HepG2 (cell line): ENCODE results near the gene CRYGS. TPM values are rescaled to one million over a fixed set of nuclear protein-coding genes. Genes with fewer than 3 reads are reported as not detected.

Source experiments
- CBX5 ChIP-seq: sonication (generic); formaldehyde crosslinking; IDR thresholded peaks from 2 replicates; pipeline ENCODE4 v1.4.0; 2020; ENCODE audit warnings: missing genetic modification reagents, borderline replicate concordance
- ERF ChIP-seq: IDR thresholded peaks from 2 replicates; pipeline ENCODE4 v1.6.1; 2018; ENCODE audit warnings: missing biosample characterization, missing genetic modification reagents
- HDAC2 ChIP-seq: sonication (generic); formaldehyde crosslinking; IDR thresholded peaks from 2 replicates; pipeline ENCODE4 v1.4.0; 2020; ENCODE audit warnings: missing genetic modification reagents
- RXRB ChIP-seq: IDR thresholded peaks from 2 replicates; pipeline ENCODE4 v1.6.1; 2016; ENCODE audit warnings: borderline replicate concordance, missing genetic modification reagents, missing compliant biosample characterization
- SAP130 ChIP-seq: IDR thresholded peaks from 2 replicates; pipeline ENCODE4 v1.6.1; 2016; ENCODE audit warnings: low read depth
- SOX6 ChIP-seq, 2 experiments: fragments of 450-650 bp in 1 of 2; sonication (generic) in 1 of 2; formaldehyde crosslinking in 1 of 2; IDR thresholded peaks; 2 replicates each; pipeline versions ENCODE4 v1.4.0 to v1.6.1; 2017 to 2020; ENCODE audit warnings: antibody characterized with exemption in 1 of 2, mild to moderate bottlenecking in 1 of 2, missing genetic modification reagents in 1 of 2
- TBX3 ChIP-seq: fragments of 450-650 bp; IDR thresholded peaks from 2 replicates; pipeline ENCODE4 v1.6.1; 2017; ENCODE audit warnings: antibody characterized with exemption, mild to moderate bottlenecking, inconsistent platforms, borderline replicate concordance
- TFAP4 ChIP-seq: sonication (generic); IDR thresholded peaks from 2 replicates; pipeline ENCODE4 v1.6.1; 2016; ENCODE audit warnings: low read depth, borderline replicate concordance
- XBP1 ChIP-seq: sonication (generic); formaldehyde crosslinking; IDR thresholded peaks from 2 replicates; pipeline ENCODE4 v1.5.0; 2020; ENCODE audit warnings: missing genetic modification reagents
- ZNF205 ChIP-seq: IDR thresholded peaks from 2 replicates; pipeline ENCODE4 v1.6.1; 2018; ENCODE audit warnings: missing biosample characterization, missing genetic modification reagents
- ZNF441 ChIP-seq: sonication (generic); formaldehyde crosslinking; IDR thresholded peaks from 2 replicates; pipeline ENCODE4 v1.7.0; 2021; ENCODE audit warnings: missing genetic modification reagents, borderline replicate concordance
- polyA plus RNA-seq, 8 experiments: library from polyadenylated mRNA; depleted of rRNA in 3 of 8; stranded (reverse) in 7 of 8; unstranded in 1 of 8; fragments of >200 nt; fragmentation: Illumina TruSeq in 4 of 8; extraction: Trizol in 4 of 8; gene quantifications; 2 replicates each; pipeline versions ENCODE4 v1.2.1 to v1.2.3, GENCODE V29; 2011 to 2016; ENCODE audit warnings: low read depth in 4 of 8, missing spikeins in 1 of 8, mixed read lengths in 1 of 8; ENCODE audit not compliant: insufficient read depth in 1 of 8
- total RNA-seq, 5 experiments: library from RNA; depleted of rRNA; stranded (reverse); fragments of >200 nt; fragmentation: Illumina TruSeq; extraction: Trizol; gene quantifications; 2 replicates each; pipeline ENCODE4 v1.2.3, GENCODE V29; 2016; ENCODE audit warnings: low read depth in 1 of 5
- TF ChIP-seq, protein P1 (sequence below): IDR thresholded peaks from 2 replicates; pipeline ENCODE4 v1.6.1; 2012; ENCODE audit warnings: low read length, improper control_type of control experiment
- TF ChIP-seq, protein P2 (sequence below): sonication (generic); formaldehyde crosslinking; IDR thresholded peaks from 2 replicates; pipeline ENCODE4 v1.4.0; 2020; ENCODE audit warnings: low read depth, missing genetic modification reagents

The CRYGS gene
- total and polyA plus RNA-seq, 2 of the 13 experiments (the other 11 are each of a cell fraction or from before 2014, with no cell fraction given), result 2.1 to 6.7 TPM

DNA sequence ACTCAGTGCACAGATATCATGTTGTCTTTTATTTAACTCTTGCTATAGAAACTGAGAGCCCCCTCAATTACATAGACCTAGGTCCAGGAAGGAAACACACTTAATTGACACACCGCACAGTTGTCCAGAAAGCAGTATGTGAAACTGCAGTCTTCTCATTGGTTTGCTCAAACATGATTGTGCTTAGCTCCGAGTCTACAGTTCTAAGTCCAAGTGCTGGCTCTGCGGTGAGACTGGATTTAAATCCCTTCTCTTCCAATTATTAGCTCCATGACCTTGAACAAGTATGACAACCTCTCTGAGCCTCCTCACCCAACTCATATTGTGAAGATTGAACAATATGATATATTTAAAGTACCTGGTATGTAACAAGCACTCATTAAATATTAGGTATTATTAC lies 49.7 kb upstream of the CRYGS start (continued):
- TF ChIP-seq SOX6 (IDR thresholded peaks at IDR 0.05) (no peak), SOX6 (CRISPR knock-in tag; IDR thresholded peaks at IDR 0.05) (peak; percentile 39), XBP1 (CRISPR knock-in tag) (no peak), RXRB (no peak; the same call in none of the 2 replicates), HDAC2 (CRISPR knock-in tag) (peak; percentile 63), TFAP4 (0 out of 2 replicates have a peak, but pooled peaks have one; percentile 2), ZNF441 (CRISPR knock-in tag) (no peak; the same call in 1 of the 2 replicates), ZNF205 (CRISPR knock-in tag) (no peak), CBX5 (CRISPR knock-in tag) (no peak), TBX3 (no peak), ERF (CRISPR knock-in tag) (no peak), SAP130 (CRISPR knock-in tag) (peak; percentile 63)
- TF ChIP-seq, protein P1, sequence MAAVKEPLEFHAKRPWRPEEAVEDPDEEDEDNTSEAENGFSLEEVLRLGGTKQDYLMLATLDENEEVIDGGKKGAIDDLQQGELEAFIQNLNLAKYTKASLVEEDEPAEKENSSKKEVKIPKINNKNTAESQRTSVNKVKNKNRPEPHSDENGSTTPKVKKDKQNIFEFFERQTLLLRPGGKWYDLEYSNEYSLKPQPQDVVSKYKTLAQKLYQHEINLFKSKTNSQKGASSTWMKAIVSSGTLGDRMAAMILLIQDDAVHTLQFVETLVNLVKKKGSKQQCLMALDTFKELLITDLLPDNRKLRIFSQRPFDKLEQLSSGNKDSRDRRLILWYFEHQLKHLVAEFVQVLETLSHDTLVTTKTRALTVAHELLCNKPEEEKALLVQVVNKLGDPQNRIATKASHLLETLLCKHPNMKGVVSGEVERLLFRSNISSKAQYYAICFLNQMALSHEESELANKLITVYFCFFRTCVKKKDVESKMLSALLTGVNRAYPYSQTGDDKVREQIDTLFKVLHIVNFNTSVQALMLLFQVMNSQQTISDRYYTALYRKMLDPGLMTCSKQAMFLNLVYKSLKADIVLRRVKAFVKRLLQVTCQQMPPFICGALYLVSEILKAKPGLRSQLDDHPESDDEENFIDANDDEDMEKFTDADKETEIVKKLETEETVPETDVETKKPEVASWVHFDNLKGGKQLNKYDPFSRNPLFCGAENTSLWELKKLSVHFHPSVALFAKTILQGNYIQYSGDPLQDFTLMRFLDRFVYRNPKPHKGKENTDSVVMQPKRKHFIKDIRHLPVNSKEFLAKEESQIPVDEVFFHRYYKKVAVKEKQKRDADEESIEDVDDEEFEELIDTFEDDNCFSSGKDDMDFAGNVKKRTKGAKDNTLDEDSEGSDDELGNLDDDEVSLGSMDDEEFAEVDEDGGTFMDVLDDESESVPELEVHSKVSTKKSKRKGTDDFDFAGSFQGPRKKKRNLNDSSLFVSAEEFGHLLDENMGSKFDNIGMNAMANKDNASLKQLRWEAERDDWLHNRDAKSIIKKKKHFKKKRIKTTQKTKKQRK, result no peak
- TF ChIP-seq, protein P2, sequence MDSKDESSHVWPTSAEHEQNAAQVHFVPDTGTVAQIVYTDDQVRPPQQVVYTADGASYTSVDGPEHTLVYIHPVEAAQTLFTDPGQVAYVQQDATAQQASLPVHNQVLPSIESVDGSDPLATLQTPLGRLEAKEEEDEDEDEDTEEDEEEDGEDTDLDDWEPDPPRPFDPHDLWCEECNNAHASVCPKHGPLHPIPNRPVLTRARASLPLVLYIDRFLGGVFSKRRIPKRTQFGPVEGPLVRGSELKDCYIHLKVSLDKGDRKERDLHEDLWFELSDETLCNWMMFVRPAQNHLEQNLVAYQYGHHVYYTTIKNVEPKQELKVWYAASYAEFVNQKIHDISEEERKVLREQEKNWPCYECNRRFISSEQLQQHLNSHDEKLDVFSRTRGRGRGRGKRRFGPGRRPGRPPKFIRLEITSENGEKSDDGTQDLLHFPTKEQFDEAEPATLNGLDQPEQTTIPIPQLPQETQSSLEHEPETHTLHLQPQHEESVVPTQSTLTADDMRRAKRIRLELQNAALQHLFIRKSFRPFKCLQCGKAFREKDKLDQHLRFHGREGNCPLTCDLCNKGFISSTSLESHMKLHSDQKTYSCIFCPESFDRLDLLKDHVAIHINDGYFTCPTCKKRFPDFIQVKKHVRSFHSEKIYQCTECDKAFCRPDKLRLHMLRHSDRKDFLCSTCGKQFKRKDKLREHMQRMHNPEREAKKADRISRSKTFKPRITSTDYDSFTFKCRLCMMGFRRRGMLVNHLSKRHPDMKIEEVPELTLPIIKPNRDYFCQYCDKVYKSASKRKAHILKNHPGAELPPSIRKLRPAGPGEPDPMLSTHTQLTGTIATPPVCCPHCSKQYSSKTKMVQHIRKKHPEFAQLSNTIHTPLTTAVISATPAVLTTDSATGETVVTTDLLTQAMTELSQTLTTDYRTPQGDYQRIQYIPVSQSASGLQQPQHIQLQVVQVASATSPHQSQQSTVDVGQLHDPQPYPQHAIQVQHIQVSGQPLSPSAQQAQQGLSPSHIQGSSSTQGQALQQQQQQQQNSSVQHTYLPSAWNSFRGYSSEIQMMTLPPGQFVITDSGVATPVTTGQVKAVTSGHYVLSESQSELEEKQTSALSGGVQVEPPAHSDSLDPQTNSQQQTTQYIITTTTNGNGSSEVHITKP, result 0 out of 2 replicates have a peak, but pooled peaks have one; percentile 23
